ENCODE results near the gene PAPOLA.

The PAPOLA gene

GRCh38 chr14:96479435-96480146 is 22.6 kb upstream of the PAPOLA start:
- Histone ChIP-seq H3K27ac (ENCODE audit: low read length) (no peak overlapping the region), H3K36me3 (ENCODE audit: control insufficient read depth, insufficient read depth, low read length) (no peaks in the 10 kb centered on the region), H3K4me1 (ENCODE audit: control insufficient read depth, insufficient read depth, low read length) (no peaks in the 10 kb centered on the region), H3K27me3 (ENCODE audit: control insufficient read depth, insufficient read depth, low read length) (no peaks in the 10 kb centered on the region), H3K4me3 (ENCODE audit: low read length) (no peak overlapping the region), H3K9me3 (ENCODE audit: control insufficient read depth, insufficient read depth, low read length) (no peaks in the 10 kb centered on the region)
- WGBS (ENCODE audit: insufficient coverage, insufficient read length) = no CpG with 5 or more reads among the region's 10 CpGs
- no peak for DNase-seq (ENCODE audit: low read depth, low spot score)

GRCh38 chr14:96481731-96482314 is 20.4 kb upstream of the PAPOLA start:
- WGBS (ENCODE audit: insufficient coverage, insufficient read length) = no CpG with 5 or more reads among the region's 4 CpGs
- H3K36me3 ChIP-seq (ENCODE audit: control insufficient read depth, insufficient read depth, low read length) = no peaks in the 10 kb centered on the region

GRCh38 chr14:96482986-96483385 is 19.2 kb upstream of the PAPOLA start:
- Histone ChIP-seq H3K4me3 (ENCODE audit: low read length) (no peak overlapping the region), H3K9me3 (ENCODE audit: control insufficient read depth, insufficient read depth, low read length) (no peaks in the 10 kb centered on the region), H3K4me1 (ENCODE audit: control insufficient read depth, insufficient read depth, low read length) (no peaks in the 10 kb centered on the region), H3K27ac (ENCODE audit: low read length) (no peak overlapping the region), H3K36me3 (ENCODE audit: control insufficient read depth, insufficient read depth, low read length) (no peaks in the 10 kb centered on the region), H3K27me3 (ENCODE audit: control insufficient read depth, insufficient read depth, low read length) (no peaks in the 10 kb centered on the region)
- no peak for DNase-seq (ENCODE audit: low read depth, low spot score)
- no CpG with 5 or more reads among the region's 10 CpGs for WGBS (ENCODE audit: insufficient coverage, insufficient read length)

More at GRCh38 chr14:96481731-96482314, 20.4 kb upstream of the PAPOLA start:
- no peaks in the 10 kb centered on the region for H3K27me3 ChIP-seq (ENCODE audit: control insufficient read depth, insufficient read depth, low read length)
- H3K4me3 ChIP-seq (ENCODE audit: low read length) = no peak overlapping the region
- H3K4me1 ChIP-seq (ENCODE audit: control insufficient read depth, insufficient read depth, low read length) = no peaks in the 10 kb centered on the region
- H3K9me3 ChIP-seq (ENCODE audit: control insufficient read depth, insufficient read depth, low read length) = no peaks in the 10 kb centered on the region
- no peak for DNase-seq (ENCODE audit: low read depth, low spot score)
- H3K27ac ChIP-seq (ENCODE audit: low read length) = no peak overlapping the region

DNA sequence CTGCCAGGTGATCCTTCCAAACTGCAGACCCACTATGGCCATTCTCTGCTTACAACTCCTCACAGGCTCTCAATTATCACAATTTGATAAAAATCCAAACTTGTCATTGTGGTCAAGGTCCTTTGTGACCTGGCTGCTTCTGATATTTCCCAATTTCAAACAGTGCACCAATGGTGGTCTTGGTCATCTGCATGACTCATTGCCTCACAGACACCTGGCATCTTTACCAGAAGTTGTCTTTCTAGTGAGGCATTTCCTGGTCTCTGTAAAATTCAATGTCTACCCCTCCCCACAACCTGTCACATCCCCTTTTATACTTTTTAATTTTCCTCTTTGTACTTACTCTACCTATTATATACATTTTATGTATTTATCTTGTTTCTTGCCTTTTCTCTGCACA is 17.8 kb upstream of the PAPOLA start:
- Histone ChIP-seq H3K27ac (ENCODE audit: low read length) (no peak overlapping the region), H3K36me3 (ENCODE audit: control insufficient read depth, insufficient read depth, low read length) (no peaks in the 10 kb centered on the region), H3K4me1 (ENCODE audit: control insufficient read depth, insufficient read depth, low read length) (no peaks in the 10 kb centered on the region), H3K9me3 (ENCODE audit: control insufficient read depth, insufficient read depth, low read length) (no peaks in the 10 kb centered on the region), H3K4me3 (ENCODE audit: low read length) (no peak overlapping the region), H3K27me3 (ENCODE audit: control insufficient read depth, insufficient read depth, low read length) (no peaks in the 10 kb centered on the region)
- no peak for DNase-seq (ENCODE audit: low read depth, low spot score)

DNA sequence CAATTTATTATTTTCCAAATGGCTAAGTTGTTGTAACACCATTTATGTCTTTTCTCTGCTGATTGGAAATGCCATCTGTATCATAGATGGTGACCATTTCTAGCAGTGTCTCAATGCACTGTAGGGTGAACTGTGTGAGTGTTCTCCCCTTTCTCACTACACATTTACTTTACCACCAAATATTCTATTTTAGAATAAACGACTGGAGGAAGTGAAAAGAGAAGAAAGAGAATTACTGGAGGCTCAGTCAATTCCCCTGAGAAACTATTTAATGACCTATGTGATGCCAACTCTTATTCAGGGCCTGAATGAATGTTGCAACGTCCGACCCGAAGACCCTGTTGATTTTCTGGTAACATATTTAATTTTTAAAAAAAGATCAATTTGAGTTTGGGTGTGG is 15.5 kb upstream of the PAPOLA start:
- Histone ChIP-seq H3K27me3 (ENCODE audit: control insufficient read depth, insufficient read depth, low read length) (no peaks in the 10 kb centered on the region), H3K27ac (ENCODE audit: low read length) (no peak overlapping the region), H3K4me3 (ENCODE audit: low read length) (no peak overlapping the region), H3K9me3 (ENCODE audit: control insufficient read depth, insufficient read depth, low read length) (no peaks in the 10 kb centered on the region), H3K36me3 (ENCODE audit: control insufficient read depth, insufficient read depth, low read length) (no peaks in the 10 kb centered on the region), H3K4me1 (ENCODE audit: control insufficient read depth, insufficient read depth, low read length) (no peaks in the 10 kb centered on the region)
- WGBS (ENCODE audit: insufficient coverage, insufficient read length) = no CpG with 5 or more reads among the region's 4 CpGs
- no peak for DNase-seq (ENCODE audit: low read depth, low spot score)

DNA sequence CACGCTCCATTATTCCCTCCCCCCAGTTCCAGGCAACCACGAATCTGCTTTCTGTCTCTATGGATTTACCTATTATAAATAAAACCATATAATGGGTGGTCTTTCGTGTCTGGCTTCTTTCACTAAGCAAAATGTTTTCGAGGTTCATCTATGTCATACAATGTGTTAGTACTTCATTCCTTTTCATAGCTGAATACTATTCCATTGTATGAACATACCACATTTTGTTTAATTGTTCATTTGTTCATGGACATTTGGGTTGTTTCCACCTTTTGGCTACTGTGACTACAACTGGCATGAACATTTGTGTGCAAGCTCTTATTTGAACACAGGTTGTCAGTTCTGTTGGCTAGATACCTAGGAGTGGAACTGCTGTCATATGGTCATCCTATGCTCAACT is 12.9 kb upstream of the PAPOLA start:
- Histone ChIP-seq H3K27me3 (ENCODE audit: control insufficient read depth, insufficient read depth, low read length) (no peaks in the 10 kb centered on the region), H3K27ac (ENCODE audit: low read length) (no peak overlapping the region), H3K9me3 (ENCODE audit: control insufficient read depth, insufficient read depth, low read length) (no peaks in the 10 kb centered on the region), H3K4me1 (ENCODE audit: control insufficient read depth, insufficient read depth, low read length) (no peaks in the 10 kb centered on the region), H3K4me3 (ENCODE audit: low read length) (no peak overlapping the region), H3K36me3 (ENCODE audit: control insufficient read depth, insufficient read depth, low read length) (no peaks in the 10 kb centered on the region)
- WGBS (ENCODE audit: insufficient coverage, insufficient read length) = no CpG with 5 or more reads among the region's 4 CpGs
- no peak for DNase-seq (ENCODE audit: low read depth, low spot score)

DNA sequence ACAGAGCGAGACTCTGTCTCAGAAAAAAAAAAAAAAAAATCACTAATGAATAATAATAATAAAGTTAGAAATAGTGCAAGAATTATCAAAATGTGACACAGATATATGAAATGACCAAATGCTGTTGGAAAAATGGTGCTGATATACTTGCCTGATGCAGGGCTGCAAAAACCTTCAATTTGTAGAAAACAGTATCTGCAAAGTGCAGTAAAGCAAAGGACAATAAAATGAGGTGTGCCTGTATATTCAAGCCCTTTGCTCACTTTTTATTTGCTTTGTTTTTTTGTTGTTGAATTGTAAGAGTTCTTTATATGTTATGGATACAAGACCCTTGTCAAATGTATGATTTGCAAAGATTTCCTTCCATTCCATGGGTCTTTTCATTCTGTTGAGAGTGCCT is 9.0 kb upstream of the PAPOLA start:
- H3K27me3 ChIP-seq (ENCODE audit: control insufficient read depth, insufficient read depth, low read length) = no peaks in the 10 kb centered on the region
- WGBS (ENCODE audit: insufficient coverage, insufficient read length) = no CpG with 5 or more reads among the region's 1 CpG
- no peak overlapping the region for H3K4me3 ChIP-seq (ENCODE audit: low read length)
- no peak overlapping the region for H3K27ac ChIP-seq (ENCODE audit: low read length)
- H3K4me1 ChIP-seq (ENCODE audit: control insufficient read depth, insufficient read depth, low read length) = no peaks in the 10 kb centered on the region
- H3K9me3 ChIP-seq (ENCODE audit: control insufficient read depth, insufficient read depth, low read length) = no peaks in the 10 kb centered on the region
- no peaks in the 10 kb centered on the region for H3K36me3 ChIP-seq (ENCODE audit: control insufficient read depth, insufficient read depth, low read length)
- no peak for DNase-seq (ENCODE audit: low read depth, low spot score)

- DNase-seq (ENCODE audit: low read depth, low spot score) = no peak
- H3K27ac ChIP-seq (ENCODE audit: low read length) = no peak overlapping the region
- H3K4me1 ChIP-seq (ENCODE audit: control insufficient read depth, insufficient read depth, low read length) = no peaks in the 10 kb centered on the region
- H3K27me3 ChIP-seq (ENCODE audit: control insufficient read depth, insufficient read depth, low read length) = no peaks in the 10 kb centered on the region
- H3K36me3 ChIP-seq (ENCODE audit: control insufficient read depth, insufficient read depth, low read length) = no peaks in the 10 kb centered on the region
- no peak overlapping the region for H3K4me3 ChIP-seq (ENCODE audit: low read length)
- no CpG with 5 or more reads among the region's 3 CpGs for WGBS (ENCODE audit: insufficient coverage, insufficient read length)
- H3K9me3 ChIP-seq (ENCODE audit: control insufficient read depth, insufficient read depth, low read length) = no peaks in the 10 kb centered on the region
Measured at GRCh38 chr14:96494331-96494730, 7.9 kb upstream of the PAPOLA start.

- Histone ChIP-seq H3K27ac (ENCODE audit: low read length) (no peak overlapping the region), H3K9me3 (ENCODE audit: control insufficient read depth, insufficient read depth, low read length) (no peaks in the 10 kb centered on the region), H3K36me3 (ENCODE audit: control insufficient read depth, insufficient read depth, low read length) (no peaks in the 10 kb centered on the region), H3K27me3 (ENCODE audit: control insufficient read depth, insufficient read depth, low read length) (no peaks in the 10 kb centered on the region), H3K4me3 (ENCODE audit: low read length) (no peak overlapping the region), H3K4me1 (ENCODE audit: control insufficient read depth, insufficient read depth, low read length) (peaks cover 2% of the 10 kb centered on the region; the same call in 1 of the 2 replicates)
- no peak for DNase-seq (ENCODE audit: low read depth, low spot score)
- no CpG with 5 or more reads among the region's 5 CpGs for WGBS (ENCODE audit: insufficient coverage, insufficient read length)
Measured at GRCh38 chr14:96497087-96497486, 5.1 kb upstream of the PAPOLA start.

- H3K9me3 ChIP-seq (ENCODE audit: control insufficient read depth, insufficient read depth, low read length) = no peaks in the 10 kb centered on the region
- H3K4me1 ChIP-seq (ENCODE audit: control insufficient read depth, insufficient read depth, low read length) = peaks cover 2% of the 10 kb centered on the region; the same call in 1 of the 2 replicates
- no CpG with 5 or more reads among the region's 3 CpGs for WGBS (ENCODE audit: insufficient coverage, insufficient read length)
- no peak overlapping the region for H3K27ac ChIP-seq (ENCODE audit: low read length)
- no peaks in the 10 kb centered on the region for H3K36me3 ChIP-seq (ENCODE audit: control insufficient read depth, insufficient read depth, low read length)
- no peak for DNase-seq (ENCODE audit: low read depth, low spot score)
- no peaks in the 10 kb centered on the region for H3K27me3 ChIP-seq (ENCODE audit: control insufficient read depth, insufficient read depth, low read length)
- H3K4me3 ChIP-seq (ENCODE audit: low read length) = no peak overlapping the region
Measured at GRCh38 chr14:96497586-96497985, 4.6 kb upstream of the PAPOLA start.

GRCh38 chr14:96501217-96501739 is 904 bp upstream of the PAPOLA start:
- no peaks in the 10 kb centered on the region for H3K27me3 ChIP-seq (ENCODE audit: control insufficient read depth, insufficient read depth, low read length)
- peaks cover 2% of the 10 kb centered on the region; the same call in 1 of the 2 replicates for H3K4me1 ChIP-seq (ENCODE audit: control insufficient read depth, insufficient read depth, low read length)
- WGBS (ENCODE audit: insufficient coverage, insufficient read length) = no CpG with 5 or more reads among the region's 15 CpGs
- no peaks in the 10 kb centered on the region for H3K9me3 ChIP-seq (ENCODE audit: control insufficient read depth, insufficient read depth, low read length)
- no peak for DNase-seq (ENCODE audit: low read depth, low spot score)
- no peaks in the 10 kb centered on the region for H3K36me3 ChIP-seq (ENCODE audit: control insufficient read depth, insufficient read depth, low read length)
- H3K4me3 ChIP-seq (ENCODE audit: low read length) = peak overlapping the region; percentile 77; the same call in 1 of the 2 replicates
- H3K27ac ChIP-seq (ENCODE audit: low read length) = no peak overlapping the region
